Stimulated activated CD4-positive, alpha-beta T cell treated with anti-CD3 and anti-CD28 coated beads, Interleukin-4, amount 100 ng/mL, for 24 hours (primary cell): ENCODE results near the gene FOXK1.
"Not testable (repeated sequence)": the region's sequence is repeated elsewhere in the genome, so short reads cannot be mapped to it uniquely, and the experiment has no call there.

Experiments used
- DNase-seq: peaks from one replicate; pipeline ENCODE4 v3.0.0-alpha.2; 2020

Gene FOXK1

GRCh38 chr7:4667776-4668509 lies 14.2 kb upstream of the FOXK1 start:
- DNase-seq = no peak

DNA sequence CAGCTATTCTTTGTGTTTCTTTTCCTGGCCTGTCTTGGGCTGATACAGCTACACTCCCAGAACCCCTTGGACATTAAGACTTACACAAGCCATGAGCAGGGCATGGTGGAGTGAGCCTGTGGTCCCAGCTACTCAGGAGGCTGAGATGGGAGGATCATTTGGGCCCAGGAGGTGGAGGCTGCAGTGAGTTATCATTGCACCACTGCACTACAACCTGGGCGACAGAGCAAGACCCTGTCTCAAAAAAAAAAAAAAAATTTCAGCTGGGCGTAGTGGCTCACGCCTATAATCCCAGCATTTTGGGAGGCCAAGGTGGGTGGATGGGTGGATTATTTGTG lies 13.6 kb upstream of the FOXK1 start:
- no peak for DNase-seq

DNA sequence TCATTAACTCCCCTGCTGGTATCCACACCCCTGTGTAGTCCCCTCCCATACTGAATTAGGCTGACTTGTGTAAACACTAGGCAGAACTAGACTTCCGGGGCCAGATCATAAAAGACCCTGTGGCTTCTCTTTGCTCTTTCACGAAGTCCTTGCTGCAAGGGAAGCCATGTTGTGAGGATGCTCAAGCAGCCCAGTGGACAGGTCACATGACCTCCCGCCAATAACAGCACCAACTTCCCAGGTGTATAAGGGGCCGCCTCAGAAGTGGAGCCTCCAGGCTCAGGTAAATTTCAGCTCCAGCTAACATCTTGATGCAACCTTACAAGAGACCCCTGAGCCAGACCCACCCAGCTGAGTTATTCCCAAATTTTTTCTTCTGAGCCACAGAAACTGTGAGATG lies 11.3 kb upstream of the FOXK1 start:
- no peak for DNase-seq

DNA sequence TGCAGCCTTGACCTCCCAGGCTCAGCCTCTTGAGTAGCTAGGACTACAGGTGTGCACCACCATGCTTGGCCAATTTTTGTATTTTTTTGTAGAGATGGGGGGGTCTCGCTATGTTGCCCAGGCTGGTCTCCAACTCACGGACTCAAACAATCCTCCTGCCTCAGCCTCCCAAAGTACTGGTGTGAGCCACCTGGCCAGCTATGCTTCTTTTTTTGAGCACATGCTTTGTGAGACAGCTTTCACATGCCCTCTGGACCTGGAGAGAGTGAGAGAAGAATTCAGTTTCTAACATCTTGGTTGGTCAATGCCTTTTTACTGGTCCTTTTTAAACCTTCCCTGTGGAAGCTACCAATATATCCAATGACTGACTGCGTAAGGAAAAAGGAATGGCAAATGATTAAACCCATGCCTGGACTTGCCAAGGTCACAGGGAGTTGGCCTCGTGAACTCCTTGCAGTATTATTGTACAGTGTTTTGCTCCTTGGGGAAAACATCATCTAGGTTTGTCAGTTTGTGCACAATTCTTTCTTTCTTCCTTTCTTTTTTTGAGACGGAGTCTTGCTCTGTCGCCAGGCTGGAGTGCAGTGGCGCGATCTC lies 6.2 kb upstream of the FOXK1 start:
- DNase-seq = no peak

DNA sequence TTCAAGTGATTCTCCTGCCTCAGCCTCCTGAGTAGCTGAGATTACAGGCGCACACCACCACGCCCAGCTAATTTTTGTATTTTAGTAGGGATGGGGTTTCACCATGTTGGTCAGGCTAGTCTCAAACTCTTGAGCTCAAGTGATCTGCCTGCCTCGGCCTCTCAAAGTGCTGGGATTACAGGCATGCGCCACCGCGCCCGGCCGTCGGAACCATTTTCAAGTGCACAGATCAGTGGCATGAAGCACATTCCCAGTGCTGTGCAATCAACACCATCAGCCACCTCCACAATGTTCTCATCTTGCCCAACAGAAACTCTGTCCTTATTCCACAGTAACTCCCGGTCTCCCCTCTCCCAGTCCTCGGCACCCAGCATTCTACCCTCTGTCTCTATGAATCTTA lies 4.6 kb upstream of the FOXK1 start:
- DNase-seq = not testable (repeated sequence)

- DNase-seq = peak; percentile 18
These were observed 760 bp upstream of the FOXK1 start for GRCh38 chr7:4681218-4681851.

- peak; percentile 29 for DNase-seq
These were observed 537 bp downstream of the FOXK1 start for GRCh38 chr7:4682621-4683042.

- DNase-seq = peak; percentile 13
These were observed 1.2 kb downstream of the FOXK1 start for GRCh38 chr7:4683043-4683883.

DNA sequence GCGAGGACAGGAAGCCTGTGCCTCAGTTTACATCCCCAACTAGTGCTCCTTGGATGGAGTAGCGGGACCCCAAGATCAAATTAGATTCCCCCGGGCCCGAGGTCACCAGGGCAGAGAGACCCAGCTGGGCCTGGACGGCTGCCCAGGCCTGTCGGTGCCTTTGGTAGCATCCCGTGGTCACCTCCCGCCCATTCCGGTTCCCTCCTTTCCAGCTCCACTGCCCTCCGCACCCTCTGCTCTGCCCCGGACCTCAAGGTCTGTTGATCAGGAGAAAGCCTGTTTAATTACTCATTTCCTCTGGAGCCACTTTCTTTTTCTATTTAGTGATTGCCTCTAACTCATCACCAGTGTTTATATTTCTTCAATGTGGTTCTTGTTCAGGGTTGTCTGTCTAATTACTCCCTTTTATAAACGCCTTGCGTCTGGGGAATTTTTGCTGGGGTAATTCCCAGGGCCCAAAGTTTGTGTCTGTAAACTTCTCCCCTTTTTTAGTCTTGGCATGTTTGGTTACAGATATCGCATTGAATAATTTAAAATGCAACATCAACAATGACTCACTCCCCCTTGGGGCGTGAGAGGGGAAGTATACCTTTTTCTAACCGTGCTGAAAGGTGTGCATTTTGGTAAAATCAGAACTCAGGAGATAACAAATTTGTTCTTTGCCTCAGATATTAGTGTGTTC lies 1.9 kb downstream of the FOXK1 start:
- peak; percentile 58 for DNase-seq

- no peak for DNase-seq
These were observed 2.8 kb downstream of the FOXK1 start for GRCh38 chr7:4684846-4685245.

- not testable (repeated sequence) for DNase-seq
These were observed 3.6 kb downstream of the FOXK1 start for GRCh38 chr7:4685676-4686075.

- no peak for DNase-seq
These were observed 5.9 kb downstream of the FOXK1 start for GRCh38 chr7:4687956-4688355.

DNA sequence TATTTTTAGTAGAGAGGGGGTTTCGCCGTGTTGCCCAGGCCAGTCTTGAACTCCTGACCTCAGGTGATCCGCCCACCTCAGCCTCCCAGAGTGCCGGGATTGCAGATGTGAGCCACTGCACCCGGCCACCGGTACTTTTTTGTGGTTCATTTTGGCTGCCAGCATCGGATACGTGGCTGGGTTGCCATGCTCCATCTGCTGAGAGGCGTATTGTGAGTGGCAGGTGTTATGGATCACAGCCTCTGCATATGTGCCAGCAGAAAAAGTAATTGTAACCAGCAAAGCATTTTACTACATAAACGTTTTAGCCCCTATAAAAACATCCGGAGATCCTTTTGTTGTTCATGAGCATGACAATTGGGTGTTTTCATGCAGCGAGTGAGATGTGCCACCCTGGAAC lies 7.1 kb downstream of the FOXK1 start:
- DNase-seq = no peak

- DNase-seq = no peak
These were observed 7.6 kb downstream of the FOXK1 start for GRCh38 chr7:4689668-4690067.

DNA sequence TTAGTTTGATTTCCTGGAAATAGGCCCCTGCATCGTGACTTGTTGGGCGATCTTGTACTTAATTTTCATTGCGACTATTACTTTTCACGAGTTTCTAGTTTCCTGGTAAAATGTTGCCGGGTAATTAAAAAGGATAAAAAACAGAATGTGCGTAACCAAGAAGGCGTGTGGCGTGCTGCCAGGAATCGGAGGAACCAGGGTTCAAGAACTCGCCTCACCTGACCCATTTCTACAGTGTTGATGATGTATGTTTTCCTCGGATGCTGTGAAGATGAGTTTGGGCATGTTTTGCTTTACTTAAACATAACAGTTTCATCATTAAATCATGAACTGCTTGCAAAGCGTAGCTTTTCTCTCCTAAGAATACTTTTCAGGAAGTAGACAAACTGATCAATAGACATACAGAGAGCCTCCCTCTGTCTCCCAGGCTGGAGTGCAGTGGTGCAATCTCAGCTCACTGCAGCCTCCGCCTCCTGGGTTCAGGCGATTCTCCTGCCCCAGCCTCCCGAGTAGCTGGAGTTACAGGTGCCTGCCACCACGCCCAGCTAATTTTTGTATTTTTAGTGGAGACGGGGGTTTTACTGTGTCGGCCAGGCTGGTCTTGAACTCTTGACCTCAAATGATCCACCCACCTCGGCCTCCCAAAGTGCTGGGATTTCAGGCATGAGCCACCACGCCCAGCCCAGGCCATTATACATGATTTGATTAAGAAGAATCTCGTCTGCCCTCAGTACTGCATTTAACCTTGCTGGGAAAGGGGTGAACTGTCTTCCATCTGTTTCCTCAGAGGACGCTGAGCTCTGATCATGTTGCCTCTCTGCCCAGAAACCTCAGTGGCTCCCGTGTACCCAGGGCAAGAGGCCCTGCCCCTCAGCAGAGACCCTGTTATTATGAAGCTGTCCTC lies 9.1 kb downstream of the FOXK1 start:
- no peak for DNase-seq

DNA sequence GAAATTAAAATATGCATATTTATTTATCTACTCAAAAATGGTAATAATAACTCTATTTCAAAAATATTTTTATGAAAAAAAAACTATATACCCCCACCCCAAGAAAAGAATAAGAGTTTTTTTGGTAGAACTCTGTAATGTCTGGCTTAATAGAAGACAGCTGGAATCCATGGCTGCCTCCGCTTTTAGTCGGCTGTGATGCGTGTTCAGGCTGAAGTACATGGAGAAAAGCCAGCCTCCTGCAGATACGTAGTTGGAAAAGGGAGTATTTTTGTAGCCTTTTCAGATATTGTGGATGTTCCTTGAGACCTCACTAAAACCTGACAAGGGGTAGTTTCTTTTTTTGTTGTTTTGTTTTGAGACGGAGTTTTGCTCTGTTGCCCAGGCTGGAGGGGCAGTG lies 10.0 kb downstream of the FOXK1 start:
- DNase-seq = no peak

GRCh38 chr7:4692622-4693021 lies 10.5 kb downstream of the FOXK1 start:
- not testable (repeated sequence) for DNase-seq

- no peak for DNase-seq
These were observed 11.1 kb downstream of the FOXK1 start for GRCh38 chr7:4693152-4693551.

DNA sequence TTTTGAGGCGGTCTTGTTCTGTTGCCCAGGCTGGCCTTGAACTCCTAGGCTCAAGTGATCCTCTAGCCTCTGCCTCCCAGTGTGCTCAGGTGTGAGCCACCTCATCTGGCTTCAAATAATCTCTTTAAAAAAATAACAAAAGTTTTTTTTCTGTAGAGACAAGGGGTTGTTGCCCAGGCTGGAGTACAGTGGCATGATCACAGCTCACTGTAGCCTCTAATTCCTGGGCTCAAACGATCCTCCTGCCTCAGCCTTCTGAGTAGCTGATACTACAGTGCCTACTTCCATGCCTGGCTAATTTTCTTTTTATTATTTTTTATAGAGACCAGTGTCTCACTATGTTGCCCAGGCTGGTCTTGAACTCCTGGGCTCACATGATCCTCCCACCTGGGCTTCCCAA lies 11.7 kb downstream of the FOXK1 start:
- DNase-seq = no peak

DNA sequence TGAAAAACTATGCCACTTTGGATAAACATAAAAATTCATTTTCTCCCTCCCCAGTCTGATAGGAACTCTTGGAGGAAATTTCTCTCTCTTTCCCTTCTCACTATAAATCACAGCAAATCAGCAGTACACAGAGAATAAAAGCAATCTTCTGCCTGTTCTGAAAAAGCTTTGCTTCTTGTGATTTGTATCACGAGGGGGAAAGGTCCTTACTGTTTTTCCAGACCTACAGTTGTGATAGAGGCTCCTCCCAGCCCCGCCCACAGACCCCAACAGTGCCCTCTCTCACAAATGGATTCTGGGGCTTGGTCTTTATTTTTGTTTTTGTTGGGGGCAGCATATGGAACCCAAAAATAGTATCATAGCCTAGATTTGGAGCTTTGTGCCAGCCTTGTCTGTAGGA lies 12.2 kb downstream of the FOXK1 start:
- DNase-seq = no peak

- no peak for DNase-seq
These were observed 16.7 kb downstream of the FOXK1 start for GRCh38 chr7:4698707-4699275.

DNA sequence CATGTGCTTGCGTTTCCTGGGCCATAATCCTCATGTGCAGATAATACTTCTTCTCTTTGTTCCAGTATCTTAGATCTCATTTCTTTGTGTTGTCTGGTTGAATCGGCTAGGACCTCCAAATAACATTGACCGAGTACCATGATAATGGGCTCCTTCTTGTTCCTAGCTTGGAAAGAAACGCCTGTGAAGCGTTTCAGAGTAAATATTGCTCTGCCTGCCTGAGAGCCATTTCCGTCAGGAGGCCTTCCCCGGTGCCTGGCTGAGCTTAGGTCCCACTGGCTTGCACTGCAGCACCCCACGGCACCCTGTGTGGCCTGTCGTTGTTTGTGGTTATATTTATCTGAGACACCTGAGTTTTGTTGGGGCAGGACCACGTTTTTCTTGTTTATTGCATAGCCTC lies 17.7 kb downstream of the FOXK1 start:
- no peak for DNase-seq
